ENCODE measurements around the gene VSTM2B.

The VSTM2B gene

GRCh38 chr19:29532956-29533355 is 7.2 kb downstream of the VSTM2B start:
- no peak for TF ChIP-seq SIN3A (IDR thresholded peaks at IDR 0.05; ENCODE audit: borderline replicate concordance, insufficient read depth, low read length)
- no peak for TF ChIP-seq REST (IDR thresholded peaks at IDR 0.05; ENCODE audit: insufficient read depth in 1 of 2, low read depth in 2 of 2, low read length in 2 of 2)
- no peak for TF ChIP-seq POLR2AphosphoS5 (IDR thresholded peaks at IDR 0.05; ENCODE audit: low read depth, low read length)
- no peak for TF ChIP-seq TAF1 (IDR thresholded peaks at IDR 0.05; ENCODE audit: borderline replicate concordance, insufficient read depth, low read length)
- no peak for TF ChIP-seq FOXP2 (optimal IDR thresholded peaks at IDR 0.05; ENCODE audit: borderline replicate concordance, extremely low read depth, extremely low read length, insufficient read depth)

GRCh38 chr19:29533578-29534544 is 8.1 kb downstream of the VSTM2B start:
- no peak for TF ChIP-seq REST (IDR thresholded peaks at IDR 0.05; ENCODE audit: insufficient read depth in 1 of 2, low read depth in 2 of 2, low read length in 2 of 2)
- TF ChIP-seq POLR2AphosphoS5 (IDR thresholded peaks at IDR 0.05; ENCODE audit: low read depth, low read length) = no peak
- no peak for TF ChIP-seq TAF1 (IDR thresholded peaks at IDR 0.05; ENCODE audit: borderline replicate concordance, insufficient read depth, low read length)
- no peak for TF ChIP-seq FOXP2 (optimal IDR thresholded peaks at IDR 0.05; ENCODE audit: borderline replicate concordance, extremely low read depth, extremely low read length, insufficient read depth)
- TF ChIP-seq SIN3A (IDR thresholded peaks at IDR 0.05; ENCODE audit: borderline replicate concordance, insufficient read depth, low read length) = no peak

- TF ChIP-seq REST (IDR thresholded peaks at IDR 0.05; ENCODE audit: insufficient read depth in 1 of 2, low read depth in 2 of 2, low read length in 2 of 2) = no peak
- TF ChIP-seq TAF1 (IDR thresholded peaks at IDR 0.05; ENCODE audit: borderline replicate concordance, insufficient read depth, low read length) = no peak
- no peak for TF ChIP-seq POLR2AphosphoS5 (IDR thresholded peaks at IDR 0.05; ENCODE audit: low read depth, low read length)
- TF ChIP-seq SIN3A (IDR thresholded peaks at IDR 0.05; ENCODE audit: borderline replicate concordance, insufficient read depth, low read length) = no peak
- no peak for TF ChIP-seq FOXP2 (optimal IDR thresholded peaks at IDR 0.05; ENCODE audit: borderline replicate concordance, extremely low read depth, extremely low read length, insufficient read depth)
Measured at GRCh38 chr19:29535214-29535831, 9.5 kb downstream of the VSTM2B start.

GRCh38 chr19:29535984-29536508 is 10.3 kb downstream of the VSTM2B start:
- TF ChIP-seq SIN3A (IDR thresholded peaks at IDR 0.05; ENCODE audit: borderline replicate concordance, insufficient read depth, low read length) (no peak), TAF1 (IDR thresholded peaks at IDR 0.05; ENCODE audit: borderline replicate concordance, insufficient read depth, low read length) (no peak), POLR2AphosphoS5 (IDR thresholded peaks at IDR 0.05; ENCODE audit: low read depth, low read length) (no peak), REST (IDR thresholded peaks at IDR 0.05; ENCODE audit: insufficient read depth in 1 of 2, low read depth in 2 of 2, low read length in 2 of 2) (no peak), FOXP2 (optimal IDR thresholded peaks at IDR 0.05; ENCODE audit: borderline replicate concordance, extremely low read depth, extremely low read length, insufficient read depth) (no peak)
